Gastroesophageal sphincter (tissue), 3 donors: Measurements from ENCODE around the gene PAPPA2.
"Not testable (repeated sequence)": the region's sequence is repeated elsewhere in the genome, so short reads cannot be mapped to it uniquely, and the experiment has no call there.

ENCODE experiments used
- CTCF ChIP-seq, 4 experiments: fragments of 200-600 bp in 2 of 4; fragments of 450-650 bp in 2 of 4; sonication (generic) in 1 of 4; IDR thresholded peaks; one replicate each; pipeline ENCODE4 v1.5.1; 2017 to 2019; ENCODE audit warnings: antibody characterized with exemption in 4 of 4, mild to moderate bottlenecking in 2 of 4, moderate library complexity in 2 of 4
- POLR2A ChIP-seq, 2 donors: fragments of 450-650 bp; IDR thresholded peaks; one replicate each; pipeline ENCODE4 v1.6.1; 2017; ENCODE audit warnings: antibody characterized with exemption in 2 of 2, mild to moderate bottlenecking in 2 of 2, moderate library complexity in 1 of 2
- POLR2AphosphoS5 ChIP-seq: sonication (generic); formaldehyde crosslinking; IDR thresholded peaks from one replicate; pipeline ENCODE4 v1.6.1; 2017; ENCODE audit warnings: antibody characterized with exemption

GRCh38 chr1:176451741-176452140, 11.2 kb upstream of the PAPPA2 start:
- TF ChIP-seq CTCF (IDR thresholded peaks at IDR 0.05); POLR2A (IDR thresholded peaks at IDR 0.05); POLR2AphosphoS5: not testable (repeated sequence)
